GM12878 (cell line): Measurements from ENCODE around the gene DKK3. TPM values are rescaled to one million over a fixed set of nuclear protein-coding genes. Genes with fewer than 3 reads are reported as not detected.

Experiments used
- ATAC-seq: fragments of 200-7000 bp; cut with Tn5 transposase; 3 replicates; pipeline ENCODE4 v1.9.1; 2020; ENCODE audit warnings: mild to moderate bottlenecking, moderate library complexity
- BruUV-seq: library from RNA; stranded (reverse); fragments of 400-500 nt; replicated peaks from 2 replicates; lab custom pipeline; 2021; lab: Mats Ljungman, UMichigan
- CTCF ChIA-PET: fragments of 300-600 bp; sonication (Branson Sonifier 250); formaldehyde crosslinking; extraction: SDS; loops from one replicate; lab custom pipeline; 2021; ENCODE audit warnings: inconsistent platforms; lab: Yijun Ruan, JAX
- POLR2A ChIA-PET: fragments of 350-600 bp; formaldehyde crosslinking; extraction: SDS; loops from one replicate; lab custom pipeline; 2021; ENCODE audit warnings: inconsistent platforms; lab: Charles Lee
- RAD21 ChIA-PET: fragments of 300-600 bp; sonication (Branson Sonifier 250); formaldehyde crosslinking; loops from one replicate; lab custom pipeline; 2023; ENCODE audit warnings: antibody characterized with exemption; ENCODE audit not compliant: unreplicated experiment; lab: Charles Lee
- SMC1A ChIA-PET: fragments of 300-600 bp; sonication (Branson Sonifier 250); formaldehyde crosslinking; loops from one replicate; lab custom pipeline; 2023; ENCODE audit not compliant: unreplicated experiment, uncharacterized antibody; lab: Charles Lee
- DNase-seq: peaks from one replicate; pipeline ENCODE4 v3.0.0-alpha.2; 2011; ENCODE audit warnings: low read depth, low spot score
- FAIRE-seq: peaks from 3 replicates; lab custom pipeline; 2011; peaks lifted over from hg19 to GRCh38; lab: Jason Lieb, UNC
- H2AFZ ChIP-seq: 2 replicates; pipeline ENCODE4 v1.6.0; 2011; ENCODE audit warnings: low read depth, low read length, control low read depth; ENCODE audit not compliant: control insufficient read depth
- H3K27ac ChIP-seq: 2 replicates; pipeline ENCODE4 v1.5.1; 2011; ENCODE audit warnings: control low read depth; ENCODE audit not compliant: control insufficient read depth, insufficient read depth
- H3K27me3 ChIP-seq, 2 experiments: replicated peaks in 1 of 2; 2 replicates each; pipeline versions ENCODE4 v1.6.0 to v1.6.1; 2011; ENCODE audit warnings: low read length in 1 of 2; ENCODE audit not compliant: control insufficient read depth in 2 of 2, insufficient read depth in 2 of 2
- H3K36me3 ChIP-seq, 2 experiments: 2 replicates each; pipeline ENCODE4 v1.5.1; 2011; ENCODE audit warnings: low read length in 1 of 2; ENCODE audit not compliant: control insufficient read depth in 2 of 2, insufficient read depth in 2 of 2
- H3K4me1 ChIP-seq: 2 replicates; pipeline ENCODE4 v1.6.1; 2011; ENCODE audit warnings: mild to moderate bottlenecking, low read length, moderate library complexity, mixed read lengths; ENCODE audit not compliant: control insufficient read depth, insufficient read depth
- H3K4me2 ChIP-seq: 2 replicates; pipeline ENCODE4 v1.6.0; 2011; ENCODE audit warnings: control low read depth; ENCODE audit not compliant: control insufficient read depth, insufficient read depth
- H3K4me3 ChIP-seq: fragments of 200-600 bp; sonication (generic); 2 replicates; pipeline ENCODE4 v1.5.1; 2016
- H3K79me2 ChIP-seq: 2 replicates; pipeline ENCODE4 v1.6.0; 2011; ENCODE audit warnings: low read length; ENCODE audit not compliant: control insufficient read depth, insufficient read depth
- H3K9ac ChIP-seq: 2 replicates; pipeline ENCODE4 v1.8.0; 2011; ENCODE audit warnings: low read length, control low read depth, mixed read lengths; ENCODE audit not compliant: control insufficient read depth, insufficient read depth
- H3K9me3 ChIP-seq: replicated peaks from 3 replicates; pipeline ENCODE4 v1.5.1; 2011; ENCODE audit warnings: mild to moderate bottlenecking, low read length; ENCODE audit not compliant: control insufficient read depth, insufficient read depth
- H4K20me1 ChIP-seq: 2 replicates; pipeline ENCODE4 v1.6.0; 2011; ENCODE audit not compliant: control insufficient read depth, insufficient read depth
- BMI1 ChIP-seq: fragments of 450-650 bp; IDR thresholded peaks from 2 replicates; pipeline ENCODE4 v1.6.1; 2016; ENCODE audit warnings: mild to moderate bottlenecking, moderate library complexity, borderline replicate concordance
- BRCA1 ChIP-seq: IDR thresholded peaks from 2 replicates; pipeline ENCODE4 v1.6.1; 2011; ENCODE audit warnings: low read depth, low read length, improper control_type of control experiment
- DPF2 ChIP-seq: fragments of 450-650 bp; IDR thresholded peaks from 2 replicates; pipeline ENCODE4 v1.6.1; 2017; ENCODE audit warnings: mild to moderate bottlenecking
- EGR1 ChIP-seq, 2 experiments: IDR thresholded peaks; 1 replicate in 1 of 2; 2 replicates in 1 of 2; pipeline ENCODE4 v1.6.1; 2011 to 2012; ENCODE audit warnings: low read depth in 2 of 2, low read length in 2 of 2, borderline replicate concordance in 1 of 2, mild to moderate bottlenecking in 1 of 2, moderate library complexity in 1 of 2
- GATAD2B ChIP-seq: fragments of 450-650 bp; conservative IDR thresholded peaks from 2 replicates; pipeline ENCODE4 v1.6.1; 2017; ENCODE audit warnings: low read depth, mild to moderate bottlenecking, moderate library complexity
- HDGF ChIP-seq: fragments of 450-650 bp; IDR thresholded peaks from 2 replicates; pipeline ENCODE4 v1.6.1; 2016; ENCODE audit warnings: antibody characterized with exemption
- IKZF1 ChIP-seq: fragments of 450-650 bp; conservative IDR thresholded peaks from 2 replicates; pipeline ENCODE4 v1.6.1; 2017; ENCODE audit warnings: antibody characterized with exemption, mild to moderate bottlenecking
- KDM1A ChIP-seq: fragments of 200-600 bp; sonication (generic); IDR thresholded peaks from 2 replicates; pipeline ENCODE4 v1.6.1; 2016; ENCODE audit warnings: borderline replicate concordance
- MEF2A ChIP-seq: IDR thresholded peaks from 2 replicates; pipeline ENCODE4 v1.6.1; 2011; ENCODE audit warnings: low read depth, mild to moderate bottlenecking, low read length, moderate library complexity; ENCODE audit not compliant: insufficient read depth
- PAX5 ChIP-seq: IDR thresholded peaks from 2 replicates; pipeline ENCODE4 v1.6.1; 2011; ENCODE audit warnings: low read depth, low read length, borderline replicate concordance
- PML ChIP-seq: IDR thresholded peaks from 2 replicates; pipeline ENCODE4 v1.6.1; 2012; ENCODE audit warnings: low read length, inconsistent platforms
- RELA ChIP-seq: fragments of 450-650 bp; IDR thresholded peaks from 2 replicates; pipeline ENCODE4 v1.8.0; 2014; ENCODE audit warnings: borderline replicate concordance; ENCODE audit not compliant: partially characterized antibody
- ZSCAN29 ChIP-seq: fragments of 450-650 bp; IDR thresholded peaks from 2 replicates; pipeline ENCODE4 v1.6.1; 2017; ENCODE audit warnings: mild to moderate bottlenecking, moderate library complexity
- WGBS: methylation state at CpG from one replicate; pipeline ENCODE4 v1.1.6; 2016; ENCODE audit warnings: low lambda C conversion rate; ENCODE audit not compliant: insufficient replicate concordance, insufficient coverage; ENCODE audit errors: missing lambda C conversion rate; 5-methylcytosine and 5-hydroxymethylcytosine counted together
- in situ Hi-C: fragments of 300-500 bp; cut with MboI; formaldehyde crosslinking; loops from 9 replicates; pipeline ENCODE4 v1.14.3; 2018; ENCODE audit warnings: mixed read lengths
- intact Hi-C: fragments of 100-400 bp; cut with micrococcal nuclease; formaldehyde crosslinking; loops from one replicate; pipeline ENCODE4 v1.14.2; 2022; ENCODE audit not compliant: unreplicated experiment
- polyA plus RNA-seq, 11 experiments: library from polyadenylated mRNA; depleted of rRNA in 4 of 11; unstranded in 6 of 11; stranded (reverse) in 5 of 11; fragments of >200 nt; fragmentation: Nextera tagmentation in 4 of 11; fragmentation: Illumina TruSeq in 1 of 11; extraction: Ambion mirVana in 4 of 11; extraction: Trizol in 1 of 11; gene quantifications; 1 replicate in 1 of 11; 2 replicates in 10 of 11; pipeline versions ENCODE4 v1.2.1 to v1.2.3, GENCODE V29; 2011 to 2016; ENCODE audit warnings: inconsistent platforms in 2 of 11, missing spikeins in 2 of 11, low read depth in 1 of 11
- total RNA-seq, 4 experiments: library from RNA; depleted of rRNA in 3 of 4; stranded (reverse); fragments of >200 nt in 3 of 4; fragmentation: Illumina TruSeq in 1 of 4; extraction: Trizol in 1 of 4; gene quantifications; 2 replicates each; pipeline versions ENCODE4 v1.2.1 to v1.2.3, GENCODE V29; 2013 to 2021
- TF ChIP-seq, protein P1 (sequence below): fragments of 450-650 bp; IDR thresholded peaks from 2 replicates; pipeline ENCODE4 v1.6.1; 2017; ENCODE audit warnings: borderline replicate concordance

DKK3 gene
- total and polyA plus RNA-seq, 10 of the 15 experiments (the other 5 are each of a cell fraction or from before 2014, with no cell fraction given): 0.07 to 0.16 (median 0.15) TPM; not detected in 7

- DNase-seq (no peak), FAIRE-seq (no peak), ATAC-seq (no peak)
- POLR2A ChIA-PET: no interaction called here
- Histone ChIP-seq H4K20me1 (no peaks in the 10 kb centered on the region), H3K36me3 (no peaks in the 10 kb centered on the region), H3K4me1 (no peaks in the 10 kb centered on the region), H3K27me3 (no peaks in the 10 kb centered on the region), H3K4me3 (no peak overlapping the region), H3K9ac (no peak overlapping the region), H3K4me2 (no peak overlapping the region), H3K79me2 (no peaks in the 10 kb centered on the region), H3K9me3 (no peaks in the 10 kb centered on the region), H3K27ac (no peak overlapping the region), H2AFZ (no peak overlapping the region)
- WGBS: 12% methylated on average over 5 of the region's 5 CpGs
- SMC1A ChIA-PET: interaction anchor here (1.1 to 5.6 kb wide), 4 partner anchors 11 to 236 kb away, joined by 3 to 43 read pairs (median 15); no protein-coding TSS in a partner anchor
- RAD21 ChIA-PET: interaction anchor here (1.7 to 2.6 kb wide), 4 partner anchors 192 to 244 kb away, joined by 5 to 59 read pairs (median 8); no protein-coding TSS in a partner anchor
- CTCF ChIA-PET: interaction anchor here (1.0 to 6.8 kb wide), 8 partner anchors 13 to 284 kb away, joined by 3 to 214 read pairs (median 6); no protein-coding TSS in a partner anchor
- intact Hi-C loops: loop anchor here (1.0 to 5.0 kb wide), 3 partner anchors 190 to 846 kb away; no protein-coding TSS in a partner anchor
- in situ Hi-C loops: loop anchor here (5.0 kb wide), 3 partner anchors 191 to 249 kb away; no protein-coding TSS in a partner anchor
- TF ChIP-seq KDM1A (no peak), IKZF1 (no peak), HDGF (no peak), MEF2A (no peak), GATAD2B (no peak), RELA (no peak), BMI1 (no peak), EGR1 (IDR thresholded peaks at IDR 0.05; ENCODE audit: borderline replicate concordance in 1 of 2, low read depth in 2 of 2, low read length in 2 of 2) (no peak), PAX5 (no peak), PML (no peak), ZSCAN29 (no peak), BRCA1 (no peak), DPF2 (no peak)
- TF ChIP-seq, protein P1, sequence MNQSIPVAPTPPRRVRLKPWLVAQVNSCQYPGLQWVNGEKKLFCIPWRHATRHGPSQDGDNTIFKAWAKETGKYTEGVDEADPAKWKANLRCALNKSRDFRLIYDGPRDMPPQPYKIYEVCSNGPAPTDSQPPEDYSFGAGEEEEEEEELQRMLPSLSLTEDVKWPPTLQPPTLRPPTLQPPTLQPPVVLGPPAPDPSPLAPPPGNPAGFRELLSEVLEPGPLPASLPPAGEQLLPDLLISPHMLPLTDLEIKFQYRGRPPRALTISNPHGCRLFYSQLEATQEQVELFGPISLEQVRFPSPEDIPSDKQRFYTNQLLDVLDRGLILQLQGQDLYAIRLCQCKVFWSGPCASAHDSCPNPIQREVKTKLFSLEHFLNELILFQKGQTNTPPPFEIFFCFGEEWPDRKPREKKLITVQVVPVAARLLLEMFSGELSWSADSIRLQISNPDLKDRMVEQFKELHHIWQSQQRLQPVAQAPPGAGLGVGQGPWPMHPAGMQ: no peak
- BruUV-seq: no TSS peak
These were observed 38.3 kb upstream of the DKK3 start for GRCh38 chr11:12046636-12047236.
